ENCODE measurements around the gene ARHGEF26.

The ARHGEF26 gene

DNA sequence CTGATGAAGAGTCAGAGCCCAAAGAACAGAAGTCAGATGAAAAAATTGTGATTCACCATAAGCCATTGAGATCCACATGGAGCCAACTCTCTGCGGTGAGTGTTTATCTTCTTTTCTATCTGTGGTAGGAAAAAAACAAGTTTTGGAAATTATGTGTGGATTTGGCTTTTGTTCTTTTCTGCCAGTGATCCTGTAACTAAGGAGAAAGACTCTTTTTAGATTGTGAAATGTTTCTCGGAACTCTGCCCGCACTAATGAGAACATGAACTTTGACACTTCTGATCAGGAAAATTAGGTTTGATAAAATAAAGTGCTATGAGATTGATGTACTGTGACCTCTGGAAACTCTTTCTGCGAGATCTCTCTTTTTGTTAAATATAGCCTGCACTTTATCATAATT, 8.4 kb downstream of the ARHGEF26 start:
- H3K27ac ChIP-seq, result no peak overlapping the region
- TF ChIP-seq, protein P1, sequence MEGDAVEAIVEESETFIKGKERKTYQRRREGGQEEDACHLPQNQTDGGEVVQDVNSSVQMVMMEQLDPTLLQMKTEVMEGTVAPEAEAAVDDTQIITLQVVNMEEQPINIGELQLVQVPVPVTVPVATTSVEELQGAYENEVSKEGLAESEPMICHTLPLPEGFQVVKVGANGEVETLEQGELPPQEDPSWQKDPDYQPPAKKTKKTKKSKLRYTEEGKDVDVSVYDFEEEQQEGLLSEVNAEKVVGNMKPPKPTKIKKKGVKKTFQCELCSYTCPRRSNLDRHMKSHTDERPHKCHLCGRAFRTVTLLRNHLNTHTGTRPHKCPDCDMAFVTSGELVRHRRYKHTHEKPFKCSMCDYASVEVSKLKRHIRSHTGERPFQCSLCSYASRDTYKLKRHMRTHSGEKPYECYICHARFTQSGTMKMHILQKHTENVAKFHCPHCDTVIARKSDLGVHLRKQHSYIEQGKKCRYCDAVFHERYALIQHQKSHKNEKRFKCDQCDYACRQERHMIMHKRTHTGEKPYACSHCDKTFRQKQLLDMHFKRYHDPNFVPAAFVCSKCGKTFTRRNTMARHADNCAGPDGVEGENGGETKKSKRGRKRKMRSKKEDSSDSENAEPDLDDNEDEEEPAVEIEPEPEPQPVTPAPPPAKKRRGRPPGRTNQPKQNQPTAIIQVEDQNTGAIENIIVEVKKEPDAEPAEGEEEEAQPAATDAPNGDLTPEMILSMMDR (conservative IDR thresholded peaks at IDR 0.05), result no peak

DNA sequence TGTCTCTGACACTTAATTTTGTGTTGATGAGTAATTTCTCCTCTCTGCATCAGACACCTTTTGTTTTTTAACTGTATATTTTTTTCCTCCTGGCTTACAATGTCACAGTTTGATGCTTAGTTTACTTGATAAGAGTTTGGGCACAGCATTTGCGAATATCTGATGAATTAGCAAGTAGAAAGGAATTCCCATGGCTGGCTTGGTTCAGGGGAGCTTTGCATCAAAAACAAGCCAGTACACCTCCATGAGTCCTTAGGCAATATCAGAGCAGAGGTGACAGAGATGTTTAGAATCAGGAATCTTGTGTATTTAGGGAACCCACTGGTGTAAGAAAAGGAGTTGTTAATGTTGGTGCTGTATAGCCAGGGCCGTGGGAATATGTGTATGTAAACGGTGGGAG, 9.3 kb downstream of the ARHGEF26 start:
- no peak overlapping the region for H3K27ac ChIP-seq
- TF ChIP-seq, protein P1 (conservative IDR thresholded peaks at IDR 0.05), result no peak

DNA sequence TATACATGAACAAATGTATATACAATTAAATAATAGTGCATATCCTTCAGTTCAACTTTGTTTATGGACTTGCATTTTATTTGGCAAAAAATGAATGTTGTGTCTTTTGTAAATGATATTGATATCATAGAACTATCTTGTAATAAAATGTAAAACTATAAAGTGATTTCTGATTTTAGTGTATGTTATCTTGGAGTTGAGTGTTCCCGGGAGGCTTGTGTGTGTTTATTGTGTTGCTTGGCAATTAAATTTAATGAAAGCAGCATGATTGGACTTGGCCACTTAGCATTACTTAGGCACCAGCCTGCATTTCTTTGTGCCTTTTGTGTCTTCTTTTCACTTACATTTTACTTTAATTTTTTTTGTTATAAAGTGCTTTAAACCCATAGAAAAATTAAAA, 10.6 kb downstream of the ARHGEF26 start:
- H3K27ac ChIP-seq, result no peak overlapping the region
- TF ChIP-seq, protein P1 (conservative IDR thresholded peaks at IDR 0.05), result no peak

DNA sequence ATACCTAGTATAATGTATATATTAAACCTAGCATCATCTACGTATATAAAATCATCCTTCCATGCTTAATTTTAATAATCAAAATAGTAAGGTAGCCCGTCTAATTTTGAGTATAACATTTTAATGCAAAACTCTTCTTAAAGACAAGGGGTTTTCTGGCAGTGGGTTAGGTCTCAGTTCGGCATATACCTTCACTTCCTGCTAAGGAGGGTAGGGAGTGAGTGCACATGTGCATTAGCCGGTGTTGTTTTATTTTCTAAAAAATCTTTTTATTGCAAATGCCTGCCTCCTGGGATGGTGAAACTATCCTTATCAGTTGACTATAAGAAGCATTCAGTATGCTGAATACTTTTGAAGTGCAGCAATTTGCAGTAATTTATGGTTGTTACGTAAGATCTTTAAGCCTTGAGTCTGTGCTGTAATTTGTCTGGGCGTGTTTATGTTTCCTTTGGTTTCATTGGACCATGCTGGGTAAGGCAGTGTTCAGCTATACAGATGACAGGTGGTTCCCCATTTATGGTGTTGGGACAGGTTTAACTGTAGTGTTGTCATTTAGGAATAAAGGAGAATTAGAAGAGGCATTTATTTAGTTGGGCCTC, 11.7 kb downstream of the ARHGEF26 start:
- H3K27ac ChIP-seq, result no peak overlapping the region
- TF ChIP-seq, protein P1 (conservative IDR thresholded peaks at IDR 0.05), result no peak

DNA sequence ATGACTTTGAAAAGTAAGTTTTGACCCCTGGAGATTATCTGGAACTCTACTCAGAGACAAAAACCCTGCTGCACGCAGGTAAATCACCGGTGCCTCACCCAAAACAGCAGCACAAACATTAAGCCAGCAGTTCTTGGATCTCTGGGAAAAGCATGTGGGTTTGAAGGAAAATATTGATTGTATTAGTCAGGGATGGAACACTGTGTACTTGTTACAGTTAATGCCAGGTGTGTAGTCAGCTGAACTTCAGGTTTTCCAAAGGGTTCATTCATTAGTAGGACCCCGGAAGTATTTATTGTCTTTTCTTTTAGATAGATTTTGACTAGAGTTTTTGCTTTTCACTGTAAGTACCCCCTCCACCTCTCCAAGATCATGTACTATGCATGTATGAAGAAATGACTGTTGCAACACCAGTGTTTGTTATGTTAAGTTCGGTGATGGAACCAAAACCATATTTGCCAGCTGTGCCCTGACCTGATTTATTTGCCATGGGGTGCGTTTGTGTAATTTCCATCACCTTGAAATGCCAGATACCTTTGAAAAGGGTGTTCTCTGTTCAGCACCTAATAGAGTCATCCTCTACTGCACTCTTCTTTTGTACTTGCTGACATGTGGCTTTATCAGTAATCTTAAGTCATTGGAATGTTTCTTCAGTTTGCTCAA, 14.5 kb downstream of the ARHGEF26 start:
- TF ChIP-seq, protein P1 (conservative IDR thresholded peaks at IDR 0.05), result no peak
- H3K27ac ChIP-seq, result no peak overlapping the region; the same call in 1 of the 2 replicates

DNA sequence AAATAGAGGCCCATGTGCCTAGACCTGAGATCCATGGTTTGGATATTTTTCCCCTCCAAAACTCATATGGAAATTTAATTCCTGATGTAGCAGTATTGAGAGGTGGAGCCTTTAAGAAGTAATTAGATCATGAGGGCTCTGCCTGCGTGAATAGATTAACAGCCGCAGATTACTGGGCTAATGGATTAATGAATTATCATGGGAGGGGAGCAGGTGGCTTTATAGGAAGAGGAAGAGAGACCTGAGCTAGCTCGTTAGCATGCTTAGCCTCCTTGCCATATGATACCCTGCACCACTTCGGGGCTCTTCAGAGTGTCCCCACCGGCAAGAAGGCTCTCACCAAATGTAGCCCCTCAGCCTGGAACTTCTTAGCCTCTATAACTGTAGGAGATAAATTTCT, 15.8 kb downstream of the ARHGEF26 start:
- no peak overlapping the region for H3K27ac ChIP-seq
- TF ChIP-seq, protein P1 (conservative IDR thresholded peaks at IDR 0.05), result no peak

DNA sequence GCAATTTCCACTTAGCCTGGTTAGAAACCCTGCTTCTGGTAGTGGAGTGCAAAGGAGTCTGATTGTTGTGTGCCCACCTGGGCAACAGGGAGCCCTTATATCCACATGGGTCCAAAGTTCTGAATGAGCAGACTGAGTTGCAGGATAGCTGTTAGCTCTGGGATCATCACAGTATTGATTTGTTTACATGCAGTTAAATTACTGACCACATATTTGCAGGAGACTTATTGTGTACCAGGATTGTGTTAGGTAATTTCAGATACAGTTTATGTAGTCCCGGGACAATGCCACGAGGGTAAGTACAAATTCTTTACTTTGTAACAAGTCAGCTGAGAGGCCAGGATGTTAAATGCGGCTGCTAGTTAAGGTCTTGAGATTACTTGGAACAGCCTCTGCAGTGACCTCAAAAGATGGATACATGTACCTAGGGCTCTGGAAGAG, 18.8 kb downstream of the ARHGEF26 start:
- TF ChIP-seq, protein P1 (conservative IDR thresholded peaks at IDR 0.05), result no peak
- peak overlapping the region; percentile 36 for H3K27ac ChIP-seq

Measured in VCaP (cell line).